COLO668 (cell line): ENCODE data around the gene PDZD7.

ENCODE experiments used
- DNase-seq: peaks from one replicate; lab custom pipeline; 2025; ENCODE audit not compliant: unreplicated experiment; lab: John Stamatoyannopoulos, UW

Gene PDZD7

GRCh38 chr10:101005361-101005760 lies 25.6 kb downstream of the PDZD7 start:
- no peak for DNase-seq

- DNase-seq: no peak
Measured at GRCh38 chr10:101003639-101004206, 27.2 kb downstream of the PDZD7 start.

- no peak for DNase-seq
Measured at GRCh38 chr10:101002456-101002855, 28.5 kb downstream of the PDZD7 start.

GRCh38 chr10:101001659-101002035 lies 29.3 kb downstream of the PDZD7 start:
- DNase-seq: no peak

GRCh38 chr10:101000915-101001658 lies 29.8 kb downstream of the PDZD7 start:
- DNase-seq: peak; percentile 1

- DNase-seq: no peak
Measured at GRCh38 chr10:101000127-101000914, 30.6 kb downstream of the PDZD7 start.

- DNase-seq: no peak
Measured at GRCh38 chr10:100999742-101000126, 31.2 kb downstream of the PDZD7 start, which contains the start of gene LZTS2. Gene LZTS2, plus strand, starts transcription at chr10:100999808. Its CDS starts 2,731 bp downstream, at chr10:101002539.

- DNase-seq: peak; percentile 74
Measured at GRCh38 chr10:100998991-100999741, 31.8 kb downstream of the PDZD7 start.

GRCh38 chr10:100998183-100998990 lies 32.5 kb downstream of the PDZD7 start:
- peak; percentile 90 for DNase-seq

GRCh38 chr10:100997360-100998182 lies 33.4 kb downstream of the PDZD7 start:
- peak; percentile 80 for DNase-seq

GRCh38 chr10:100996678-100997359 lies 34.1 kb downstream of the PDZD7 start:
- DNase-seq: peak; percentile 45

GRCh38 chr10:100995181-100995580 lies 35.7 kb downstream of the PDZD7 start:
- no peak for DNase-seq

- no peak for DNase-seq
Measured at GRCh38 chr10:100993986-100994708, 36.8 kb downstream of the PDZD7 start.

- DNase-seq: no peak
Measured at GRCh38 chr10:100989088-100989487, 41.8 kb downstream of the PDZD7 start.

GRCh38 chr10:100988166-100988565 lies 42.8 kb downstream of the PDZD7 start:
- no peak for DNase-seq

- DNase-seq: no peak
Measured at GRCh38 chr10:100987685-100988049, 43.3 kb downstream of the PDZD7 start.

GRCh38 chr10:100986952-100987684 lies 43.8 kb downstream of the PDZD7 start, which contains the start of the genes MRPL43 and TWNK:
Gene MRPL43, minus strand, starts transcription at chr10:100987497. Its CDS starts 54 bp downstream, at chr10:100987443.
Gene TWNK, plus strand, starts transcription at chr10:100987543. Its CDS starts 668 bp downstream, at chr10:100988211.
- peak; percentile 67 for DNase-seq

GRCh38 chr10:100986623-100986951 lies 44.3 kb downstream of the PDZD7 start:
- no peak for DNase-seq
